ENCODE results near the gene AKAP9.
"Not testable (repeated sequence)": the region's sequence is repeated elsewhere in the genome, so short reads cannot be mapped to it uniquely, and the experiment has no call there.

Gene AKAP9

GRCh38 chr7:91942312-91942711 is 1.6 kb downstream of the AKAP9 start:
- Histone ChIP-seq H3K36me3 (ENCODE audit: control insufficient read depth, insufficient read depth, low read length) (no peaks in the 10 kb centered on the region), H3K4me3 (ENCODE audit: insufficient read depth, low read depth, low read length, poor library complexity, severe bottlenecking) (no peak overlapping the region), H3K4me1 (ENCODE audit: control insufficient read depth, insufficient read depth, low read length, poor library complexity, severe bottlenecking) (peaks cover 8% of the 10 kb centered on the region), H3K27me3 (replicated peaks; ENCODE audit: control insufficient read depth, insufficient read depth, low read length, poor library complexity, severe bottlenecking) (no peaks in the 10 kb centered on the region), H3K9me3 (ENCODE audit: control insufficient read depth, low read length) (no peaks in the 10 kb centered on the region), H3K27ac (ENCODE audit: insufficient read depth, low read length, poor library complexity, severe bottlenecking) (no peak overlapping the region)
- DNase-seq = no peak

- H3K4me1 ChIP-seq (ENCODE audit: control insufficient read depth, insufficient read depth, low read length, poor library complexity, severe bottlenecking); H3K27me3 ChIP-seq (replicated peaks; ENCODE audit: control insufficient read depth, insufficient read depth, low read length, poor library complexity, severe bottlenecking); H3K4me3 ChIP-seq (ENCODE audit: insufficient read depth, low read depth, low read length, poor library complexity, severe bottlenecking); H3K9me3 ChIP-seq (ENCODE audit: control insufficient read depth, low read length); H3K36me3 ChIP-seq (ENCODE audit: control insufficient read depth, insufficient read depth, low read length); DNase-seq; H3K27ac ChIP-seq (ENCODE audit: insufficient read depth, low read length, poor library complexity, severe bottlenecking): not testable (repeated sequence)
Observed at GRCh38 chr7:91944970-91945369, 4.3 kb downstream of the AKAP9 start.

- Histone ChIP-seq H3K4me3 (ENCODE audit: insufficient read depth, low read depth, low read length, poor library complexity, severe bottlenecking) (no peak overlapping the region), H3K27ac (ENCODE audit: insufficient read depth, low read length, poor library complexity, severe bottlenecking) (no peak overlapping the region), H3K4me1 (ENCODE audit: control insufficient read depth, insufficient read depth, low read length, poor library complexity, severe bottlenecking) (peaks cover 4% of the 10 kb centered on the region), H3K27me3 (replicated peaks; ENCODE audit: control insufficient read depth, insufficient read depth, low read length, poor library complexity, severe bottlenecking) (no peaks in the 10 kb centered on the region), H3K9me3 (ENCODE audit: control insufficient read depth, low read length) (no peaks in the 10 kb centered on the region), H3K36me3 (ENCODE audit: control insufficient read depth, insufficient read depth, low read length) (no peaks in the 10 kb centered on the region)
- DNase-seq = no peak
Observed at GRCh38 chr7:91945476-91945875, 4.8 kb downstream of the AKAP9 start.

GRCh38 chr7:91946549-91946948 is 5.9 kb downstream of the AKAP9 start:
- Histone ChIP-seq H3K9me3 (ENCODE audit: control insufficient read depth, low read length) (no peaks in the 10 kb centered on the region), H3K27ac (ENCODE audit: insufficient read depth, low read length, poor library complexity, severe bottlenecking) (no peak overlapping the region), H3K4me1 (ENCODE audit: control insufficient read depth, insufficient read depth, low read length, poor library complexity, severe bottlenecking) (peaks cover 4% of the 10 kb centered on the region), H3K36me3 (ENCODE audit: control insufficient read depth, insufficient read depth, low read length) (no peaks in the 10 kb centered on the region), H3K4me3 (ENCODE audit: insufficient read depth, low read depth, low read length, poor library complexity, severe bottlenecking) (no peak overlapping the region), H3K27me3 (replicated peaks; ENCODE audit: control insufficient read depth, insufficient read depth, low read length, poor library complexity, severe bottlenecking) (no peaks in the 10 kb centered on the region)
- DNase-seq = no peak

- no peaks in the 10 kb centered on the region for H3K36me3 ChIP-seq (ENCODE audit: control insufficient read depth, insufficient read depth, low read length)
- H3K4me1 ChIP-seq (ENCODE audit: control insufficient read depth, insufficient read depth, low read length, poor library complexity, severe bottlenecking) = no peaks in the 10 kb centered on the region
- H3K27me3 ChIP-seq (replicated peaks; ENCODE audit: control insufficient read depth, insufficient read depth, low read length, poor library complexity, severe bottlenecking) = no peaks in the 10 kb centered on the region
- no peak for DNase-seq
- H3K4me3 ChIP-seq (ENCODE audit: insufficient read depth, low read depth, low read length, poor library complexity, severe bottlenecking) = no peak overlapping the region
- no peaks in the 10 kb centered on the region for H3K9me3 ChIP-seq (ENCODE audit: control insufficient read depth, low read length)
- H3K27ac ChIP-seq (ENCODE audit: insufficient read depth, low read length, poor library complexity, severe bottlenecking) = no peak overlapping the region
Observed at GRCh38 chr7:91947948-91948347, 7.3 kb downstream of the AKAP9 start.

- H3K36me3 ChIP-seq (ENCODE audit: control insufficient read depth, insufficient read depth, low read length) = no peaks in the 10 kb centered on the region
- no peak for DNase-seq
- H3K27ac ChIP-seq (ENCODE audit: insufficient read depth, low read length, poor library complexity, severe bottlenecking) = no peak overlapping the region
- H3K9me3 ChIP-seq (ENCODE audit: control insufficient read depth, low read length) = no peaks in the 10 kb centered on the region
- H3K4me3 ChIP-seq (ENCODE audit: insufficient read depth, low read depth, low read length, poor library complexity, severe bottlenecking) = no peak overlapping the region
- H3K27me3 ChIP-seq (replicated peaks; ENCODE audit: control insufficient read depth, insufficient read depth, low read length, poor library complexity, severe bottlenecking) = no peaks in the 10 kb centered on the region
- no peaks in the 10 kb centered on the region for H3K4me1 ChIP-seq (ENCODE audit: control insufficient read depth, insufficient read depth, low read length, poor library complexity, severe bottlenecking)
Observed at GRCh38 chr7:91949221-91950009, 8.8 kb downstream of the AKAP9 start.

GRCh38 chr7:91953618-91954017 is 13.0 kb downstream of the AKAP9 start:
- H3K27ac ChIP-seq (ENCODE audit: insufficient read depth, low read length, poor library complexity, severe bottlenecking) = no peak overlapping the region
- H3K36me3 ChIP-seq (ENCODE audit: control insufficient read depth, insufficient read depth, low read length) = no peaks in the 10 kb centered on the region
- H3K27me3 ChIP-seq (replicated peaks; ENCODE audit: control insufficient read depth, insufficient read depth, low read length, poor library complexity, severe bottlenecking) = no peaks in the 10 kb centered on the region
- DNase-seq = no peak
- H3K9me3 ChIP-seq (ENCODE audit: control insufficient read depth, low read length) = no peaks in the 10 kb centered on the region
- no peak overlapping the region for H3K4me3 ChIP-seq (ENCODE audit: insufficient read depth, low read depth, low read length, poor library complexity, severe bottlenecking)
- H3K4me1 ChIP-seq (ENCODE audit: control insufficient read depth, insufficient read depth, low read length, poor library complexity, severe bottlenecking) = no peaks in the 10 kb centered on the region

GRCh38 chr7:91956464-91956863 is 15.8 kb downstream of the AKAP9 start:
- DNase-seq; H3K27ac ChIP-seq (ENCODE audit: insufficient read depth, low read length, poor library complexity, severe bottlenecking); H3K27me3 ChIP-seq (replicated peaks; ENCODE audit: control insufficient read depth, insufficient read depth, low read length, poor library complexity, severe bottlenecking); H3K4me3 ChIP-seq (ENCODE audit: insufficient read depth, low read depth, low read length, poor library complexity, severe bottlenecking); H3K36me3 ChIP-seq (ENCODE audit: control insufficient read depth, insufficient read depth, low read length); H3K4me1 ChIP-seq (ENCODE audit: control insufficient read depth, insufficient read depth, low read length, poor library complexity, severe bottlenecking); H3K9me3 ChIP-seq (ENCODE audit: control insufficient read depth, low read length): not testable (repeated sequence)

GRCh38 chr7:91957232-91957631 is 16.6 kb downstream of the AKAP9 start:
- Histone ChIP-seq H3K36me3 (ENCODE audit: control insufficient read depth, insufficient read depth, low read length) (no peaks in the 10 kb centered on the region), H3K4me3 (ENCODE audit: insufficient read depth, low read depth, low read length, poor library complexity, severe bottlenecking) (no peak overlapping the region), H3K27ac (ENCODE audit: insufficient read depth, low read length, poor library complexity, severe bottlenecking) (no peak overlapping the region), H3K4me1 (ENCODE audit: control insufficient read depth, insufficient read depth, low read length, poor library complexity, severe bottlenecking) (no peaks in the 10 kb centered on the region), H3K9me3 (ENCODE audit: control insufficient read depth, low read length) (no peaks in the 10 kb centered on the region), H3K27me3 (replicated peaks; ENCODE audit: control insufficient read depth, insufficient read depth, low read length, poor library complexity, severe bottlenecking) (no peaks in the 10 kb centered on the region)
- no peak for DNase-seq

GRCh38 chr7:91957823-91958222 is 17.2 kb downstream of the AKAP9 start:
- no peak overlapping the region for H3K4me3 ChIP-seq (ENCODE audit: insufficient read depth, low read depth, low read length, poor library complexity, severe bottlenecking)
- H3K36me3 ChIP-seq (ENCODE audit: control insufficient read depth, insufficient read depth, low read length) = no peaks in the 10 kb centered on the region
- H3K4me1 ChIP-seq (ENCODE audit: control insufficient read depth, insufficient read depth, low read length, poor library complexity, severe bottlenecking) = no peaks in the 10 kb centered on the region
- H3K9me3 ChIP-seq (ENCODE audit: control insufficient read depth, low read length) = no peaks in the 10 kb centered on the region
- DNase-seq = no peak
- no peak overlapping the region for H3K27ac ChIP-seq (ENCODE audit: insufficient read depth, low read length, poor library complexity, severe bottlenecking)
- H3K27me3 ChIP-seq (replicated peaks; ENCODE audit: control insufficient read depth, insufficient read depth, low read length, poor library complexity, severe bottlenecking) = no peaks in the 10 kb centered on the region

Measured in effector memory CD4-positive, alpha-beta T cell (primary cell).